OCI-LY3 (cell line): ENCODE measurements around the gene BICRA.

Experiments used
- CTCF ChIP-seq: fragments of 200-600, 300-600 bp; sonication (generic); IDR thresholded peaks from 2 replicates; pipeline ENCODE4 v1.5.1; 2014; ENCODE audit warnings: antibody characterized with exemption, low read length, low read depth
- EZH2phosphoT487 ChIP-seq: fragments of 200-600 bp; shearing (Covaris generic); IDR thresholded peaks from 2 replicates; pipeline ENCODE4 v1.6.1; 2018; ENCODE audit warnings: antibody characterized with exemption, mixed run types, low read depth

- no peak for TF ChIP-seq CTCF
- TF ChIP-seq EZH2phosphoT487: no peak
These were observed 19.1 kb upstream of the BICRA start for GRCh38 chr19:47589824-47590223.
